Cardiac septum (tissue), 1 donor: ENCODE results near the gene INS. TPM values are rescaled to one million over a fixed set of nuclear protein-coding genes. Genes with fewer than 3 reads are reported as not detected.
A peak's percentile ranks its signal among the peaks of the same experiment; 100 is the strongest.
"Not testable (repeated sequence)": the region's sequence is repeated elsewhere in the genome, so short reads cannot be mapped to it uniquely, and the experiment has no call there.

Experiments used
- DNase-seq: peaks from one replicate; pipeline ENCODE4 v3.0.0-alpha.2; 2020; ENCODE audit warnings: low spot score
- intact Hi-C: fragments of 100-400 bp; cut with DNase I; formaldehyde crosslinking; loops from one replicate; pipeline ENCODE4 v1.14.0; 2022
- total RNA-seq: library from RNA; stranded (reverse); fragmentation: NEBNext Ultra II Directional; extraction: Animal tissue kit (Norgen Biotek cat#: 25700); gene quantifications from one replicate; pipeline ENCODE4 v1.2.1, GENCODE V29; 2021
- donor health status: DM: no; HTN: no; CAD: no.

The INS gene
- total RNA-seq, 1 donor from 2014 or later, result not detected

- DNase-seq, result no peak
- intact Hi-C loops, result no loop called here
Observed at GRCh38 chr11:2128511-2129307, 32.3 kb downstream of the INS start.

- intact Hi-C loops, result no loop called here
- DNase-seq, result no peak
Observed at GRCh38 chr11:2128130-2128510, 32.9 kb downstream of the INS start.

GRCh38 chr11:2127482-2128129, 33.4 kb downstream of the INS start:
- intact Hi-C loops, result no loop called here
- peak; percentile 71 for DNase-seq

- intact Hi-C loops, result no loop called here
- DNase-seq, result no peak
Observed at GRCh38 chr11:2126520-2127085, 34.4 kb downstream of the INS start.

- DNase-seq, intact Hi-C loops: not testable (repeated sequence)
Observed at GRCh38 chr11:2124736-2125484, 36.1 kb downstream of the INS start.

GRCh38 chr11:2123628-2123960, 37.4 kb downstream of the INS start:
- intact Hi-C loops, result no loop called here

GRCh38 chr11:2122907-2123627, 37.9 kb downstream of the INS start:
- DNase-seq, result no peak
- intact Hi-C loops, result no loop called here

More at GRCh38 chr11:2123628-2123960, 37.4 kb downstream of the INS start:
- DNase-seq, result peak; percentile 74

GRCh38 chr11:2122222-2122906, 38.6 kb downstream of the INS start:
- intact Hi-C loops, result no loop called here
- no peak for DNase-seq

- no peak for DNase-seq
- intact Hi-C loops, result no loop called here
Observed at GRCh38 chr11:2121227-2122130, 39.5 kb downstream of the INS start.

- no peak for DNase-seq
Observed at GRCh38 chr11:2120359-2121100, 40.5 kb downstream of the INS start.

GRCh38 chr11:2118677-2119076, 42.3 kb downstream of the INS start:
- intact Hi-C loops, result no loop called here
- DNase-seq, result no peak

More at GRCh38 chr11:2120359-2121100, 40.5 kb downstream of the INS start:
- intact Hi-C loops, result no loop called here

- intact Hi-C loops, result no loop called here
- no peak for DNase-seq
Observed at GRCh38 chr11:2116680-2117079, 44.3 kb downstream of the INS start.

GRCh38 chr11:2115308-2115707, 45.7 kb downstream of the INS start:
- intact Hi-C loops, result no loop called here
- no peak for DNase-seq

- no peak for DNase-seq
- intact Hi-C loops, result no loop called here
Observed at GRCh38 chr11:2114430-2115241, 46.4 kb downstream of the INS start.

GRCh38 chr11:2113776-2114175, 47.2 kb downstream of the INS start:
- intact Hi-C loops, result no loop called here

GRCh38 chr11:2110521-2110920, 50.5 kb downstream of the INS start:
- no peak for DNase-seq
- intact Hi-C loops, result no loop called here

More at GRCh38 chr11:2113776-2114175, 47.2 kb downstream of the INS start:
- DNase-seq, result no peak
